ENCODE measurements around the gene TOX4.

GRCh38 chr14:21514341-21514740 is 37.3 kb downstream of the TOX4 start:
- TF ChIP-seq PKNOX1 (IDR thresholded peaks at IDR 0.05) (no peak), E2F8 (IDR thresholded peaks at IDR 0.05; ENCODE audit: low read depth, partially characterized antibody) (no peak), CTCF (IDR thresholded peaks at IDR 0.05 in 2 of 3, conservative IDR thresholded peaks at IDR 0.05 in 1 of 3; ENCODE audit: insufficient read depth in 2 of 3, low read depth in 1 of 3, low read length in 3 of 3) (no peak), POLR2A (conservative IDR thresholded peaks at IDR 0.05) (no peak), ATF2 (CRISPR knock-in tag; IDR thresholded peaks at IDR 0.05) (no peak), ATF3 (IDR thresholded peaks at IDR 0.05) (no peak), ATF3 (CRISPR knock-in tag; conservative IDR thresholded peaks at IDR 0.05) (no peak), HCFC1 (IDR thresholded peaks at IDR 0.05; ENCODE audit: low read depth, low read length) (no peak), TCF7L2 (IDR thresholded peaks at IDR 0.05; ENCODE audit: low read depth, low read length) (no peak), FOXM1 (IDR thresholded peaks at IDR 0.05; ENCODE audit: low read depth) (no peak), FOXM1 (CRISPR knock-in tag; IDR thresholded peaks at IDR 0.05; ENCODE audit: low read depth) (no peak), NUFIP1 (IDR thresholded peaks at IDR 0.05; ENCODE audit: partially characterized antibody) (no peak), ATF7 (IDR thresholded peaks at IDR 0.05) (no peak), ARID2 (IDR thresholded peaks at IDR 0.05) (no peak), EZH2 (IDR thresholded peaks at IDR 0.05; ENCODE audit: borderline replicate concordance, low read depth, low read length) (no peak), JUN (IDR thresholded peaks at IDR 0.05; ENCODE audit: borderline replicate concordance, low read depth, low read length) (no peak), JUN (CRISPR knock-in tag; IDR thresholded peaks at IDR 0.05; ENCODE audit: borderline replicate concordance) (no peak)
